GM12891 (cell line): Measurements from ENCODE around the gene CEACAM20.

ENCODE experiments used
- PAX5 ChIP-seq: IDR thresholded peaks from 2 replicates; pipeline ENCODE4 v1.6.1; 2011; ENCODE audit warnings: low read length, moderate library complexity, mild to moderate bottlenecking; ENCODE audit not compliant: insufficient read depth, severe bottlenecking
- POLR2A ChIP-seq: IDR thresholded peaks from 2 replicates; pipeline ENCODE4 v1.6.1; 2011; ENCODE audit warnings: low read depth, low read length, control low read depth
- POLR2AphosphoS5 ChIP-seq: IDR thresholded peaks from 2 replicates; pipeline ENCODE4 v1.6.1; 2011; ENCODE audit warnings: low read depth, low read length, control low read depth
- POU2F2 ChIP-seq: IDR thresholded peaks from 2 replicates; pipeline ENCODE4 v1.6.1; 2011; ENCODE audit warnings: low read depth, mild to moderate bottlenecking, control low read depth, low read length, moderate library complexity
- SPI1 ChIP-seq: IDR thresholded peaks from 2 replicates; pipeline ENCODE4 v1.6.1; 2011; ENCODE audit warnings: low read depth, low read length, control low read depth
- TAF1 ChIP-seq: IDR thresholded peaks from 2 replicates; pipeline ENCODE4 v1.6.1; 2011; ENCODE audit warnings: low read depth, low read length, control low read depth

GRCh38 chr19:44512326-44513298, 16.9 kb downstream of the CEACAM20 start:
- no peak for TF ChIP-seq TAF1
- no peak for TF ChIP-seq POLR2A
- TF ChIP-seq POLR2AphosphoS5 = no peak
- no peak for TF ChIP-seq POU2F2
- no peak for TF ChIP-seq PAX5
- TF ChIP-seq SPI1 = no peak
